DMS53 treated with DMSO at 0.1 percent for 48 hours (cell line): ENCODE measurements around the gene MYLK.
"Not testable (repeated sequence)": the region's sequence is repeated elsewhere in the genome, so short reads cannot be mapped to it uniquely, and the experiment has no call there.

ENCODE experiments used
- DNase-seq: peaks from one replicate; lab custom pipeline; 2025; ENCODE audit not compliant: unreplicated experiment; lab: John Stamatoyannopoulos, UW

MYLK gene

GRCh38 chr3:123633530-123633929 lies 250.6 kb downstream of the MYLK start:
- no peak for DNase-seq

- DNase-seq: no peak
Observed at GRCh38 chr3:123632161-123632655, 251.9 kb downstream of the MYLK start.

GRCh38 chr3:123629747-123630047 lies 254.4 kb downstream of the MYLK start:
- no peak for DNase-seq

DNA sequence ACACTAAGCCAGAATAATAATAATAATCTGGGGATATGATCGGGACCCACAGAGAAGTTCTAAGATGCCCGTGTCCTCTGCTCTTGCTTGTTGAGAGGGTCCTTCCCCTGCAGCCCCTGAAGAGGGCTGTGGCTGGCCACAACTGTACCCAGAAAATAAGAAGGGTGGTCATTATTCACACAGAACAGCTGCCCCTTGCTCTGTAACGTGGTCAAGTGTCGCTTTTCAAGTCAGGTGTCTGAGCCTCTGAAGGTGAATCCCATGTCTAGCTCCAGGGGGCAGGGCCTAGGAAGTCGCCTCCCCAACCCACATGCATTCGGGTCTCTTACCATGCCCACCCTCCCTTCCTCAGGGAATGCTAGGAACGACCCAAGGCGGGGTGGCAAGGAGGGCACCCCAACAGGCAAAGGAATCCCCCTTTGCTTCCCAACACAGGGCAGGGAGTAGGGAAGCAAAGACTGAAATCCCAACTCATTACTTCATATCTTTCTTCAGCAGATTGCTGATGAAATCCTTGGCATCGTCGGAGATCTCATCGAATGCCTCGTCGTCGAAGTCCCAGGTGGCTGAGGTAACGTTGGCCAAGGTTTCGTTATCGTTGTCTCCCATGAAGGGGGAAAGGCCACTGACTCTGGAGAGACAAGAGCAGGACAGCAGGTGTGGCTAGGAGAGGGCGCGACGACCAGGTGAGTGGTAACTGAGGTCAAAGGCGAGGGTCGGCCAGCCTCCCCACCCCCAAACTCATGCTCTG lies 255.0 kb downstream of the MYLK start:
- DNase-seq: no peak

GRCh38 chr3:123627673-123628670 lies 256.2 kb downstream of the MYLK start:
- DNase-seq: no peak

GRCh38 chr3:123626881-123627280 lies 257.3 kb downstream of the MYLK start:
- DNase-seq: no peak

GRCh38 chr3:123624302-123624701 lies 259.8 kb downstream of the MYLK start:
- no peak for DNase-seq

- DNase-seq: no peak
Observed at GRCh38 chr3:123623346-123623880, 260.7 kb downstream of the MYLK start.

DNA sequence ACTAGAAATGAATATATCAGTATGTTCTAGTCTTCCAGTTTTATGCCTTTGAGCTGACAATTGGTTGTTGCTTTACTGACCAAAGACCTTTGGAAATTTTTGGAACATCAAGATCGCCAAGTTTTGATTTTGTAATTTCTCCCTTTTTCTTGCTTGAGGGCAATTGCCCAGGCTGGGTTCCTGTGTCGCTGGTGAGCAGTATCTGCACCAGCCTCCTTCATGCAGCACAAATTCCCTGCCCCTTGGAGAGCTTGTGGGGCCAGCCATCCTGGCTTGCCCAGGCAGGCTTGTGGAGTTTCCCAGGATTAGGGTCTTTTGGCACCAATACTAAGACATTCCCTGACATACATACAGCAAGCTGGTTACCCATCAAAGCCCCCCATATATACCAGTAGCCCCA lies 261.4 kb downstream of the MYLK start:
- DNase-seq: no peak

- no peak for DNase-seq
Observed at GRCh38 chr3:123621850-123622189, 262.3 kb downstream of the MYLK start.

- no peak for DNase-seq
Observed at GRCh38 chr3:123621186-123621849, 262.8 kb downstream of the MYLK start.

DNA sequence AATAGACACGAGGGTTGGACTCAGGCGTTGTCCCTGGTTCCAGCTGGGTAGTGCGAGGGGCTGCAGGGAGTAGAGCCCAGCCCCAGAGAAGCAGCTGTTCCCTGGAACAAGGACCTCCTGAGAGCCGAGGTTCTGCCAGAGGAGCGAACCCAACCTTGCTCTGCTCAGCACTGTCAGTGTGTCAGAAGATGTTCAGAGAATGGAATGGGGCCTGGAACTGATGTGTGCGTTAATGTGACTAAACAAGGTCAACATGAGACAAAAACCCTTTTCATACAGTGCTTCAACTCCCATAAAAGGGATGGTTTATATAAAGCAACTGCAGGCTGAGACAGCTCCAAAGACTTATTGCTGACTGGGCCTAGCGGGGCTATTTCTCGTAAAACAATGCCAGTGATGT lies 263.8 kb downstream of the MYLK start:
- DNase-seq: no peak

GRCh38 chr3:123618768-123619484 lies 265.2 kb downstream of the MYLK start:
- DNase-seq: no peak

- no peak for DNase-seq
Observed at GRCh38 chr3:123618076-123618708, 265.9 kb downstream of the MYLK start.

GRCh38 chr3:123616593-123616992 lies 267.5 kb downstream of the MYLK start:
- DNase-seq: no peak

GRCh38 chr3:123613543-123613942 lies 270.6 kb downstream of the MYLK start:
- DNase-seq: no peak

DNA sequence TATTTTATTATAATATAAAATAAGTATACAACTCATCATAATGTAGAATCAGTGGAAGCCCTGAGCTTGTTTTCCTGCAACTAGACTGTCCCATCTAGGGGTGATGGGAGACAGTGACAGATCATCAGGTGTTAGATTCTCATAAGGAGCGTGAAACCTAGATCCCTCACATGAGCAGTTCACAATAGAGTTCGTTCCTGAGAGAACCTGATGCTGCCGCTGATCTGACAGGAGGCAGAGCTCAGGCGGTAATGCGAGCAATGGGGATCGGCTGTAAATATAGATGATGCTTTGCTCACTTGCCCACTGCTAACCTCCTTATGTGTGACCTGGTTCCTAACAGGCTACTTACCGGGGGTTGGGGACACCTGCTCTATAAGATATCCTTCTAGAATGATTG lies 272.5 kb downstream of the MYLK start:
- not testable (repeated sequence) for DNase-seq

- DNase-seq: no peak
Observed at GRCh38 chr3:123611082-123611481, 273.1 kb downstream of the MYLK start.

GRCh38 chr3:123610331-123610730 lies 273.8 kb downstream of the MYLK start:
- DNase-seq: no peak

GRCh38 chr3:123609063-123609462 lies 275.1 kb downstream of the MYLK start:
- no peak for DNase-seq
